NCI-H187 treated with DMSO at 0.1 percent for 48 hours (cell line): ENCODE results near the gene A4GNT.
"Not testable (repeated sequence)": the region's sequence is repeated elsewhere in the genome, so short reads cannot be mapped to it uniquely, and the experiment has no call there.

Source experiments
- DNase-seq: peaks from one replicate; lab custom pipeline; 2025; lab: John Stamatoyannopoulos, UW

Gene A4GNT

GRCh38 chr3:138118612-138119422, 13.4 kb downstream of the A4GNT start:
- peak; percentile 27 for DNase-seq

GRCh38 chr3:138114988-138115971, 16.9 kb downstream of the A4GNT start, which contains the start of gene DZIP1L:
Gene DZIP1L (minus strand): TSS chr3:138115608. CDS start chr3:138103971, 11,637 bp downstream.
- DNase-seq: no peak

GRCh38 chr3:138114431-138114918, 17.7 kb downstream of the A4GNT start:
- DNase-seq: no peak

GRCh38 chr3:138113326-138113725, 18.9 kb downstream of the A4GNT start:
- no peak for DNase-seq

- no peak for DNase-seq
Observed at GRCh38 chr3:138112362-138112761, 19.8 kb downstream of the A4GNT start.

GRCh38 chr3:138105598-138105997, 26.6 kb downstream of the A4GNT start:
- no peak for DNase-seq

- DNase-seq: no peak
Observed at GRCh38 chr3:138103466-138103865, 28.7 kb downstream of the A4GNT start.

- not testable (repeated sequence) for DNase-seq
Observed at GRCh38 chr3:138101351-138101940, 30.7 kb downstream of the A4GNT start.

GRCh38 chr3:138099417-138099816, 32.8 kb downstream of the A4GNT start:
- DNase-seq: no peak

- no peak for DNase-seq
Observed at GRCh38 chr3:138097192-138098172, 34.7 kb downstream of the A4GNT start.

- DNase-seq: no peak
Observed at GRCh38 chr3:138093721-138094120, 38.5 kb downstream of the A4GNT start.

- DNase-seq: no peak
Observed at GRCh38 chr3:138092023-138092422, 40.2 kb downstream of the A4GNT start.

GRCh38 chr3:138089091-138089490, 43.1 kb downstream of the A4GNT start:
- DNase-seq: no peak

GRCh38 chr3:138085745-138086144, 46.4 kb downstream of the A4GNT start:
- DNase-seq: not testable (repeated sequence)

GRCh38 chr3:138084196-138084595, 48.0 kb downstream of the A4GNT start:
- no peak for DNase-seq

- DNase-seq: no peak
Observed at GRCh38 chr3:138082992-138083386, 49.2 kb downstream of the A4GNT start.

- peak; percentile 11 for DNase-seq
Observed at GRCh38 chr3:138082085-138082991, 49.9 kb downstream of the A4GNT start.

- DNase-seq: no peak
Observed at GRCh38 chr3:138081371-138082084, 50.7 kb downstream of the A4GNT start.

- no peak for DNase-seq
Observed at GRCh38 chr3:138079901-138080300, 52.3 kb downstream of the A4GNT start.
